22Rv1 (cell line): Measurements from ENCODE around the gene TMEM126B.

Experiments used
- CTCF ChIP-seq: fragments of 450-650 bp; IDR thresholded peaks from 2 replicates; pipeline ENCODE4 v1.5.1; 2017; ENCODE audit warnings: mild to moderate bottlenecking
- ZFX ChIP-seq: fragments of 450-650 bp; IDR thresholded peaks from 2 replicates; pipeline ENCODE4 v1.6.1; 2017; ENCODE audit warnings: antibody characterized with exemption, borderline replicate concordance

GRCh38 chr11:85673393-85673792 is 45.0 kb downstream of the TMEM126B start:
- TF ChIP-seq CTCF: no peak
- no peak for TF ChIP-seq ZFX
